Inflammatory macrophage (primary cell): Measurements from ENCODE around the gene GPR135.
A peak's percentile ranks its signal among the peaks of the same experiment; 100 is the strongest.
"Not testable (repeated sequence)": the region's sequence is repeated elsewhere in the genome, so short reads cannot be mapped to it uniquely, and the experiment has no call there.

Source experiments
- DNase-seq, 2 donors: peaks; one replicate each; pipeline ENCODE4 v3.0.0-alpha.2; 2020 to 2022

GPR135 gene

DNA sequence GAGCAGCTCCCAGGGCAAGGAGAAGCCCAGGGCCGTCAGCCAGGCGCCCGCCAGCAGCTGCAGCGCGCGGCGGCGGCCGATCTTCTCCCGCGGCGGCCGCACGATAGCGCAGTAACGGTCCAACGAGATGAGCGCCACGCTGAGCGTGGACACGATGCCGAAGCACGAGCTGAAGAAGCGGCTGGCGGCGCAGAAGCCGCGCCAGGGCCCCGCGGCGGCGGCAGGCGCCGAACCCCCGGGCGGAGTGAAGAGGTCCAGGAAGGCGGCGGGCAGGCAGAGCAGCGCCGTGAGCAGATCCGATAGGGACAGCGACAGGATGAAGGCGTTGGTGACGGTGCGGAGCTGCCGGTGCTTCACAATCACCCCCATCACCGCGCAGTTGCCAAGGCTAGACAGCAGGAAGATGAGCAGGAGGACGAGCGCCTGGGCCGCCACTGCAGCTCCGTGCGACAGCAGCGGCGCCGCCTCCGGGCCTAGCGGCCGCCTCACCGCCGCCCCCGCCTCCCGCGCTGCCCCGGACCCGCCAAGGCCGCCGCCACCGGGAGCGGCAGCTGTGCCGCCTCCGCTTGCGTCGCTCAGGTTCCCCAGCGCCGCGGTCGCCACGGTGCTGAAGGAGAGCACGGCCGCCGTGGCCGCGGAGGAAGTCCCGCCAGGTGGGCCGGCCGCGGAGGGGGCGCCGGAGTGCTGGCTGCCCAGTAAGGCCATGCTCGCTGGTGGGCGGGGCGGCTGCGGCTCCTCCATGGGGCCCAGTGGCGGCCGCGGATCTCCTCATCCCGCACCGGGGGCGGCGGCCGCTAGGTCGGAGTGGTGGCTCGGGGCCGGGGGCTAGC, 479 bp downstream of the GPR135 start:
- DNase-seq = peak in 1 of 2 donors; percentile 29

- DNase-seq = no peak
Measured at GRCh38 chr14:59463787-59464485, 1.2 kb downstream of the GPR135 start.

GRCh38 chr14:59461891-59462290, 3.3 kb downstream of the GPR135 start:
- DNase-seq = no peak

DNA sequence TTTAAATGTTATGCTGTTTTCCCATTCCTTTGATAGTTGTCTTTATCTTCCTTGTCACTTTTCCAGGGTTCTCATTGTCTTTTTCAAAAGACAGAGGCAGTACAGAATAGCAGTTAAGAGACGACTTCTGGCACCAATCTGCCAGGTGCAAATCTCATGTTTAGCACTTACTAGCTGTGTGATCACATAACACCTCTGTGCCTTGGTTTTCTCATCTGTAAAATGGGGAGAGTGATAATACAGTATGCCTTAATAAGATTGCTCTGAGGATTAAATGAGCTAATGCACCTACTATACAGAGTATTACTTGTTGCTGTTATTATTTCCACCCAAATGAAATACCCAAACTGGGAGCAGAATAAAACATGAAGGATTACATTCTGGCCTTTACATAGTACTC, 4.8 kb downstream of the GPR135 start:
- DNase-seq = no peak

DNA sequence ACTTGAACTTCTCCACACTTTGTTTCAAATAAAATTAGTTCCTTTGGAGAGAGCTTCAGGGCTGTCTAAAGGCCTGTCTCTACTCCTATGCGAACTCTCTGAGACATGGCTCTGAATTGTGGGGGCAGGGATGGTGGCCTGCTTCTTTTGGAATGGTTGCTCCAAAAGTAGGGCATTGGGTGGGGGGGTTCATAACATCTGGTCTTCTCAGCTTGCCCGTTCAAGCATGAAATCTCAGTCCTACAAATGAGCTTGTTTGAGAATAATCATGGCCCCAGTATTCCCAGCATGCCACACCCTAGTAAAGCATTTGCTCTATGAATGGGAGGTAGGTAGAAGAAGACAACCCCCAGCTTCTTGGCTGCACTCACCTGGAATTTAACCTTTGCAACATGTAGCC, 6.7 kb downstream of the GPR135 start:
- no peak for DNase-seq

DNA sequence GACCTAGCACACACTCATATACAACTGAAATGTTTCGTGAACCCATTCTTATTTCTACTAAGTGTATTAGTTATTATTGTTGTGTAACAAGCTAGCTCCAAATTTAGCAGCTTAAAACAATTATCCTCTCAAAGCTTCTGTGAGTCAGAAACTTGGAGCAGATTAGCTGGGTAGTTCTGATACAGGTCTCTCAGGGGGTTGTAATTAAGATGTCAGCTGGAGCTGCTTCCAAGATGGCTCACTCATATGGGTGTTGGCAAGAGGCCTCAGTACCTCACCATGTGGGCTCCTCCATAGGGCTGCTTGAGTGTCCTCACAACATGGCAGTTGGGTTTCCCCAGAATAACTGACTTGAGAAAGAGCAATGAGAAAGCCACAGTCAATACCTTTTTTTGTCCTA, 9.8 kb downstream of the GPR135 start:
- no peak for DNase-seq

DNA sequence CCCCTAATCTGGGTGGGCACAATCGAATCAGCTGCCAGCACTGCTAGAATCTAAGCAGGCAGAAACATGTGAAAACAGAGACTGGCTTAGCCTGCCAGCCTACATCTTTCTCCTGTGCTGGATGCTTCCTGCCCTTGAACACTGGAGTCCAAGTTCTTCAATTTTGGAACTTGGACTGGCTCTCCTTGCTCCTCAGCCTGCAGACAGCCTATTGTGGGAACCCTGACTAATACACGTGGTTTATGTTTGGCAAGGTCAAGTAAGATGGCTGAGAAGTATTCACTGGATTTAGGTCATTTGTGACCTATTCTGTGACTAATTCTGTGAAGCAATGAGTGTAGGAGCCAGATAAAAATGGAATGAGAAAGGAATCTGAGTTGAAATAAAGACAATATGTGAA, 11.0 kb downstream of the GPR135 start:
- no peak for DNase-seq

GRCh38 chr14:59451849-59452248, 13.3 kb downstream of the GPR135 start:
- no peak for DNase-seq

DNA sequence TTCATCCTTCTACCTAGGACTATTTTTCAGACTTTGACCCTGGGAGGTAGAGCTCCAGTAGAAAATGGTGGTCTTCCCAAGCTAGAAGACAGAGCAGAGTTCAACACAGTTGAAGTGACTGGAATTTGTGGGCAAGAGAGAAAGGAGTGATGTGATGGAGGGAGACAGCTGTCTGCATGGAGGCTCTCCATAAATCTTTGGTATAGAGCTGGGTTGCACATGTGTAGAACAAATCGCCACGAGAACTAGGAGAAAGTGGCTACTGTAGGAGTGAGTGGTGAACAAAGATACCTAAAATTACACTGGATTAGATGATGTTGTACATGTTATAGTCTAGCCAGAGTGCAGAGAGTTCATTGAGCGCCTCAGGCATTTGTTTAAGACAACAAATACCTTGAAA, 14.5 kb downstream of the GPR135 start:
- DNase-seq = no peak

GRCh38 chr14:59448673-59449072, 16.5 kb downstream of the GPR135 start:
- DNase-seq = not testable (repeated sequence)

DNA sequence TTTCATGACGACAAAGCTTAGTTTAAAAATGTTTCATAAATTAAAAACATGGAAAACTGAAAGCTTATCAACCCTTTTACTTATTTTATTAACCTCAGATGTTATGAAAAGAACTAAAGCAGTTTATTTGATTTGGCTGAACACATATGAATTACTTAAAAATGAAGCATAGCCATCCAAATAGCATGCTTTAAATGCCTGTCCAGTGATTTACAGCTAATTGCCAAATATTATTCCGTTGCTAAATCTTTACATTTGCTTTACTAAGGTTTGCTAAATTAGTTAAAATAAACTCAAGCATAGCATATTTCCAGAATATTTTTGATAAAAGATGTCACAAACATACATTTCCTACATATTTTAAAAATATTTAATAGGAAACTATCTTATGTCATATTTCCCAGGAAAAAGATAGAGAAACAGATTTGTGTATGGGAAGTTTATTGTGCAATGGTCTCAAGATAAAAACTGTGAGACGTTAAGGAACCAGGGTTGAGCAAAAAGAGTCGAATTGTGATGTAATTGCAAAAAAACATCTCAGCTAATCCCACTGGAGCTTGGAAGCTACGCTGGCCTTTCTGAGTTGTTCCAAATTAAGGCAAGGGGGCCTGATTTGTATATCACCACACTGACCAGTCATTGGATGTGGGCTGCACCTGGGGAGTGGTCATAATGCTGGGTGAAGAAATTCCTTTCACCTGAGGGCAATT, 25.8 kb downstream of the GPR135 start:
- peak; percentile 18 to 49 for DNase-seq

DNA sequence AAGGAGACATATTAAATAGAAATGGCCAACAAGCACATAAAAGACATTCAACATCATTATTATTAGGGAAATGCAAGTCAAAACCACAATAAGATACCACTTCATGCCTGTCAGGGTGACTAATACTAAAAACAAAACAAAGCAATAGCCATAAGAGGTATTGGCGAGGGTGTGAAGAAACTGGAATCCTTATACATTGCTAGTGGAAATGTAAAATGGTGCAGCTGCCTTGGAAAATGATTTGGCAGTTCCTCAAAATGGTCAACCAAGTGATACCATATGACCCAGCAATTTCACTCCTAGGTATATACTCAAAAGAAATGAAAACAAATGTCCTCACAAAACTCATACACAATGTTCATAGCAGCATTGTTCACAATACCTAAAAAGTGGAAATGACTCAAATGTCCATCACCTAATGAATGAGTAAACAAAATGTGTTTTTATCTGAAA, 27.0 kb downstream of the GPR135 start:
- no peak for DNase-seq

DNA sequence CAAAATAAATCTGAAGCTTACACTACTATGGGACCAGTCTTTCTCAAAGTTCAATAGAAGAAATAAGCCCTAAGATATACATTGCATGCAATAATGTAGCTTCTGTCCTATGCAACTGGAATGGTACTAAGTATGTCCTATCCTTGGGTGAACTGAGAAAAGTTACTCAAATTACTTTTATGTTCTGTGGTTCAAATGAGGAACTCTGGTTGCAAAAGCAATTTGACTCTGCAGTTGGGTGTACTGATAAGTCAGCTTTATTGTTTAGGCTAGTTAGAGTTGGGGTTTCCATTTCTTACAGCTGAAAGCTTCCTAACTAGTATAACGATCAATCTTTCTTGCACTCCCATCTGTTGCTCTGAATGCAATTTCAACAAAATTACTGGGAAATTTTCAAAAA, 29.2 kb downstream of the GPR135 start:
- peak; percentile 55 to 72 for DNase-seq

- DNase-seq = no peak
Measured at GRCh38 chr14:59435101-59435500, 30.1 kb downstream of the GPR135 start.

- no peak for DNase-seq
Measured at GRCh38 chr14:59429790-59430189, 35.4 kb downstream of the GPR135 start.

- DNase-seq = peak; percentile 66 to 71
Measured at GRCh38 chr14:59428581-59429012, 36.6 kb downstream of the GPR135 start.

- peak in 1 of 2 donors; percentile 50 for DNase-seq
Measured at GRCh38 chr14:59427653-59428580, 37.3 kb downstream of the GPR135 start.

DNA sequence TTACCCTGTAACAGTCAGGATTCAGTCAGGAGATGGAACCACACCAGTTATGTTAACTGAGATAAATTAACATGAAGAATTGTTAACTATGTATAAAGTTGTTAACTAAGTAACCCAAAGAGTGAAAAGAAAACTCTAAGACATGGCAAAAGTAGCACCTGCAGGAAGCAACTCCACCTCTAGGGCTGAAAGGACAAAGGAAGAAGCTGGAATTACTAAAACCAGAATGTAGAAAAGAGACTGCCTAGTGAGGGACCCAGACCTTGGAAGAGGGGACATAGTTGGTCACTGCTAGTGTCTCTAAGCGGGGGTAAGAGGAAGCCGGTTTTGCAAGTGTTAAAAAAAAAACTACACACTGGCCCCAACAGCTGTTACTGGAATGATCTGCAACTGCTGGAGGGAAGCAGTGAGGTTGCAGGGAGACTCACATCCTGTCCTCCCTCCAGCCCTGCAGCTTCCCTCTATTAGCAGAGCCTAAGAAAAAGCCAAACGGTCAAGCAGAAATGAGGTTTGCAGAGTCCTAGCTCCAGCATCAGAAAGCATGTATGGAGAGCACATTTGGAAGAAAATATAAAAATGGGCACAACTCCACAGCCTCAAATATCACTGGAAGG, 39.8 kb downstream of the GPR135 start:
- DNase-seq = peak; percentile 30 to 32

DNA sequence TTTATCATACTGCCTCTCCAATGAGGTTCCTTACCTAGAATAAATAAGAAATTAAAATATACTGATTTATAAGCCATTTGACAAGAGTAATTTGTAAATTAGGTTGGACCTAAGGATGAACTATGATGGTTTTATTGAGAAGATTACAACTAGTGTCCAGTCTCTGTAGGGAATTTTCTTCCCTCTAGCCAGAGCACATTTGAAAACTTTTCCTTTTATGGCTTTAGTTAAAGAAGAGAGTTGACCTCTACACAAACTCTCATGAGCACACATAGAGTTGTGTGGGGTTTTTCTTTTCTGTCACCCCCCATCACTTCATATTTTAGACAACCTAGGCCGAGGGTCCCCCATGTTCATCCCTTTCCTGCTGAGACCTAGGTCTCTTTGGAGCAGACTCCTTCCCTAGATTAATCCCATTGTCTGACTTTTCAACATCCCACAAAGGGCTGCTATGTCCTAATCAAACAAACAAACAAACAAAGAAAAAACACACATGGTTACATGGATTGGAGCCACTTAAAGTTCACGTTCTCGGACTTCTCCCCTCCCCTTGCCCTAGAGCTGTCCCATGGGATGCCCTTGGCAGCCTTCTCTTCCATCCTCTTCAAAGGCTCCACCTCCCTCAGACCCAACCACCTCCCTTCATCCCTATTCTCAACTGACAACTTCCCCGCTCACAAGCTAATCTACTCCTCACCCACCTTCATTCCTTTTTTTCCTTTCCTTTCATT, 40.7 kb downstream of the GPR135 start:
- DNase-seq = no peak

- DNase-seq = peak in 1 of 2 donors; percentile 9
Measured at GRCh38 chr14:59422069-59422881, 42.9 kb downstream of the GPR135 start.
